HepG2 (cell line): ENCODE results near the gene BIRC3. TPM values are rescaled to one million over a fixed set of nuclear protein-coding genes. Genes with fewer than 3 reads are reported as not detected.

ENCODE experiments used
- CBX5 ChIP-seq: sonication (generic); formaldehyde crosslinking; IDR thresholded peaks from 2 replicates; pipeline ENCODE4 v1.4.0; 2020; ENCODE audit warnings: missing genetic modification reagents, borderline replicate concordance
- CREM ChIP-seq, 2 experiments: sonication (generic) in 1 of 2; formaldehyde crosslinking in 1 of 2; IDR thresholded peaks; 2 replicates each; pipeline versions ENCODE4 v1.4.0 to v1.6.1; 2016 to 2020; ENCODE audit warnings: antibody characterized with exemption in 1 of 2, mild to moderate bottlenecking in 1 of 2, missing genetic modification reagents in 1 of 2
- ETV5 ChIP-seq: IDR thresholded peaks from 2 replicates; pipeline ENCODE4 v1.6.1; 2018; ENCODE audit warnings: missing biosample characterization, missing genetic modification reagents, inconsistent platforms, borderline replicate concordance
- KAT7 ChIP-seq: IDR thresholded peaks from 2 replicates; pipeline ENCODE4 v1.6.1; 2018; ENCODE audit warnings: borderline replicate concordance, missing compliant biosample characterization
- KLF6 ChIP-seq: IDR thresholded peaks from 2 replicates; pipeline ENCODE4 v1.8.0; 2016; ENCODE audit warnings: missing biosample characterization, missing genetic modification reagents
- LRRFIP1 ChIP-seq: sonication (generic); formaldehyde crosslinking; conservative IDR thresholded peaks from 2 replicates; pipeline ENCODE4 v1.4.0; 2020; ENCODE audit warnings: missing genetic modification reagents
- MTA3 ChIP-seq: sonication (generic); formaldehyde crosslinking; IDR thresholded peaks from 2 replicates; pipeline ENCODE4 v1.4.0; 2020; ENCODE audit warnings: missing genetic modification reagents
- PCBP1 ChIP-seq: fragments of 200-400 bp; formaldehyde crosslinking; IDR thresholded peaks from 2 replicates; pipeline ENCODE4 v1.6.1; 2017; ENCODE audit warnings: mild to moderate bottlenecking, low read depth, low read length, borderline replicate concordance
- TEAD3 ChIP-seq: optimal IDR thresholded peaks from 2 replicates; pipeline ENCODE3; 2016; ENCODE audit warnings: borderline replicate concordance
- ZBTB26 ChIP-seq: IDR thresholded peaks from 2 replicates; pipeline ENCODE4 v1.6.1; 2016; ENCODE audit warnings: missing compliant biosample characterization, missing genetic modification reagents, borderline replicate concordance
- ZNF451 ChIP-seq: sonication (generic); formaldehyde crosslinking; IDR thresholded peaks from 2 replicates; pipeline ENCODE4 v1.5.0; 2020; ENCODE audit warnings: mild to moderate bottlenecking, missing genetic modification reagents
- ZNF563 ChIP-seq: sonication (generic); formaldehyde crosslinking; IDR thresholded peaks from 2 replicates; pipeline ENCODE4 v1.8.0; 2022; ENCODE audit warnings: mild to moderate bottlenecking, moderate library complexity, missing genetic modification reagents
- ZNF841 ChIP-seq: sonication (generic); formaldehyde crosslinking; IDR thresholded peaks from 2 replicates; pipeline ENCODE4 v1.8.1; 2023; ENCODE audit warnings: missing genetic modification reagents, borderline replicate concordance
- polyA plus RNA-seq, 8 experiments: library from polyadenylated mRNA; depleted of rRNA in 3 of 8; stranded (reverse) in 7 of 8; unstranded in 1 of 8; fragments of >200 nt; fragmentation: Illumina TruSeq in 4 of 8; extraction: Trizol in 4 of 8; gene quantifications; 2 replicates each; pipeline versions ENCODE4 v1.2.1 to v1.2.3, GENCODE V29; 2011 to 2016; ENCODE audit warnings: low read depth in 4 of 8, missing spikeins in 1 of 8, mixed read lengths in 1 of 8; ENCODE audit not compliant: insufficient read depth in 1 of 8
- total RNA-seq, 5 experiments: library from RNA; depleted of rRNA; stranded (reverse); fragments of >200 nt; fragmentation: Illumina TruSeq; extraction: Trizol; gene quantifications; 2 replicates each; pipeline ENCODE4 v1.2.3, GENCODE V29; 2016; ENCODE audit warnings: low read depth in 1 of 5
- TF ChIP-seq, protein P1 (sequence below): sonication (generic); formaldehyde crosslinking; IDR thresholded peaks from 2 replicates; pipeline ENCODE4 v1.4.0; 2020; ENCODE audit warnings: missing genetic modification reagents
- TF ChIP-seq, protein P2 (sequence below): sonication (generic); formaldehyde crosslinking; IDR thresholded peaks from 2 replicates; pipeline ENCODE4 v1.4.0; 2020; ENCODE audit warnings: mild to moderate bottlenecking, missing genetic modification reagents

BIRC3 gene
- total and polyA plus RNA-seq, 2 of the 13 experiments (the other 11 are each of a cell fraction or from before 2014, with no cell fraction given), result 0.41 to 4.2 TPM

DNA sequence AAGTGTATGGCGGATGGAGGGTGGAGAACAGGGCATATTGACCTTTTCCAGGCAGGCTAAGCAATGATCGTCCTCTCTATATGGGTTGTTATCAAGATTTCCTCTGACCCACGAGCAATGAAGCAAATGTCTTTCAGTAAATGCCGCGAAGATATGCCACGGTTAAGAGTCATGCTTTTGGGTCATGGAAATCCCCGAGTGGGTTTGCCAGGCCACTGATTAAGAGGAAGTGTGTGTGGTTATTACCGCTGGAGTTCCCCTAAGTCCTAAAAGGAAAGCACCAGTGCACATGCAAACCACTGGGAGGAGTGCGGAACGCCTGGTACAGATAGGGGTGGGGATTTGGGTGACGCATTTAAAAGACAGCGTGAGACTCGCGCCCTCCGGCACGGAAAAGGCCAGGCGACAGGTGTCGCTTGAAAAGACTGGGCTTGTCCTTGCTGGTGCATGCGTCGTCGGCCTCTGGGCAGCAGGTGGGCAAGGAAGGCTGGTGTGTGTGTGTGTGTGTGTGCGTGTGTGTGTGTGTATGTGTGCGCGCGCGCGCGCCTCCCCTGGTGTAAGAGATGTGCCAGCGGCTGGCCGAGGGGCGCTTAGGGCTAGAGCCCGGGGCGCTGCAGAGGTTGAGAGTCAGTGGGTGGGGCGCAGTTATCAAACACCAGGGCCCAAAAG, at the start of gene BIRC3 (continued):
- TF ChIP-seq PCBP1 (0 out of 2 replicates have a peak, but pooled peaks have one; percentile 61), ZNF563 (CRISPR knock-in tag) (no peak), ZBTB26 (CRISPR knock-in tag) (no peak), MTA3 (no peak), LRRFIP1 (CRISPR knock-in tag) (no peak), CBX5 (CRISPR knock-in tag) (no peak; the same call in 1 of the 2 replicates), KLF6 (CRISPR knock-in tag) (no peak), ZNF841 (CRISPR knock-in tag) (no peak), ETV5 (no peak), TEAD3 (peak; percentile 67), KAT7 (CRISPR knock-in tag) (no peak), ZNF451 (CRISPR knock-in tag) (no peak; the same call in none of the 2 replicates), CREM (IDR thresholded peaks at IDR 0.05) (peak; percentile 29; the same call in 1 of the 2 replicates), CREM (CRISPR knock-in tag; IDR thresholded peaks at IDR 0.05) (no peak)
- TF ChIP-seq, protein P1, sequence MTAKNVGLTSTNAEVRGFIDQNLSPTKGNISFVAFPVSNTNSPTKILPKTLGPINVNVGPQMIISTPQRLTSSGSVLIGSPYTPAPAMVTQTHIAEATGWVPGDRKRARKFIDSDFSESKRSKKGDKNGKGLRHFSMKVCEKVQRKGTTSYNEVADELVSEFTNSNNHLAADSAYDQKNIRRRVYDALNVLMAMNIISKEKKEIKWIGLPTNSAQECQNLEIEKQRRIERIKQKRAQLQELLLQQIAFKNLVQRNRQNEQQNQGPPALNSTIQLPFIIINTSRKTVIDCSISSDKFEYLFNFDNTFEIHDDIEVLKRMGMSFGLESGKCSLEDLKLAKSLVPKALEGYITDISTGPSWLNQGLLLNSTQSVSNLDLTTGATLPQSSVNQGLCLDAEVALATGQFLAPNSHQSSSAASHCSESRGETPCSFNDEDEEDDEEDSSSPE (CRISPR knock-in tag), result peak; percentile 44
- TF ChIP-seq, protein P2, sequence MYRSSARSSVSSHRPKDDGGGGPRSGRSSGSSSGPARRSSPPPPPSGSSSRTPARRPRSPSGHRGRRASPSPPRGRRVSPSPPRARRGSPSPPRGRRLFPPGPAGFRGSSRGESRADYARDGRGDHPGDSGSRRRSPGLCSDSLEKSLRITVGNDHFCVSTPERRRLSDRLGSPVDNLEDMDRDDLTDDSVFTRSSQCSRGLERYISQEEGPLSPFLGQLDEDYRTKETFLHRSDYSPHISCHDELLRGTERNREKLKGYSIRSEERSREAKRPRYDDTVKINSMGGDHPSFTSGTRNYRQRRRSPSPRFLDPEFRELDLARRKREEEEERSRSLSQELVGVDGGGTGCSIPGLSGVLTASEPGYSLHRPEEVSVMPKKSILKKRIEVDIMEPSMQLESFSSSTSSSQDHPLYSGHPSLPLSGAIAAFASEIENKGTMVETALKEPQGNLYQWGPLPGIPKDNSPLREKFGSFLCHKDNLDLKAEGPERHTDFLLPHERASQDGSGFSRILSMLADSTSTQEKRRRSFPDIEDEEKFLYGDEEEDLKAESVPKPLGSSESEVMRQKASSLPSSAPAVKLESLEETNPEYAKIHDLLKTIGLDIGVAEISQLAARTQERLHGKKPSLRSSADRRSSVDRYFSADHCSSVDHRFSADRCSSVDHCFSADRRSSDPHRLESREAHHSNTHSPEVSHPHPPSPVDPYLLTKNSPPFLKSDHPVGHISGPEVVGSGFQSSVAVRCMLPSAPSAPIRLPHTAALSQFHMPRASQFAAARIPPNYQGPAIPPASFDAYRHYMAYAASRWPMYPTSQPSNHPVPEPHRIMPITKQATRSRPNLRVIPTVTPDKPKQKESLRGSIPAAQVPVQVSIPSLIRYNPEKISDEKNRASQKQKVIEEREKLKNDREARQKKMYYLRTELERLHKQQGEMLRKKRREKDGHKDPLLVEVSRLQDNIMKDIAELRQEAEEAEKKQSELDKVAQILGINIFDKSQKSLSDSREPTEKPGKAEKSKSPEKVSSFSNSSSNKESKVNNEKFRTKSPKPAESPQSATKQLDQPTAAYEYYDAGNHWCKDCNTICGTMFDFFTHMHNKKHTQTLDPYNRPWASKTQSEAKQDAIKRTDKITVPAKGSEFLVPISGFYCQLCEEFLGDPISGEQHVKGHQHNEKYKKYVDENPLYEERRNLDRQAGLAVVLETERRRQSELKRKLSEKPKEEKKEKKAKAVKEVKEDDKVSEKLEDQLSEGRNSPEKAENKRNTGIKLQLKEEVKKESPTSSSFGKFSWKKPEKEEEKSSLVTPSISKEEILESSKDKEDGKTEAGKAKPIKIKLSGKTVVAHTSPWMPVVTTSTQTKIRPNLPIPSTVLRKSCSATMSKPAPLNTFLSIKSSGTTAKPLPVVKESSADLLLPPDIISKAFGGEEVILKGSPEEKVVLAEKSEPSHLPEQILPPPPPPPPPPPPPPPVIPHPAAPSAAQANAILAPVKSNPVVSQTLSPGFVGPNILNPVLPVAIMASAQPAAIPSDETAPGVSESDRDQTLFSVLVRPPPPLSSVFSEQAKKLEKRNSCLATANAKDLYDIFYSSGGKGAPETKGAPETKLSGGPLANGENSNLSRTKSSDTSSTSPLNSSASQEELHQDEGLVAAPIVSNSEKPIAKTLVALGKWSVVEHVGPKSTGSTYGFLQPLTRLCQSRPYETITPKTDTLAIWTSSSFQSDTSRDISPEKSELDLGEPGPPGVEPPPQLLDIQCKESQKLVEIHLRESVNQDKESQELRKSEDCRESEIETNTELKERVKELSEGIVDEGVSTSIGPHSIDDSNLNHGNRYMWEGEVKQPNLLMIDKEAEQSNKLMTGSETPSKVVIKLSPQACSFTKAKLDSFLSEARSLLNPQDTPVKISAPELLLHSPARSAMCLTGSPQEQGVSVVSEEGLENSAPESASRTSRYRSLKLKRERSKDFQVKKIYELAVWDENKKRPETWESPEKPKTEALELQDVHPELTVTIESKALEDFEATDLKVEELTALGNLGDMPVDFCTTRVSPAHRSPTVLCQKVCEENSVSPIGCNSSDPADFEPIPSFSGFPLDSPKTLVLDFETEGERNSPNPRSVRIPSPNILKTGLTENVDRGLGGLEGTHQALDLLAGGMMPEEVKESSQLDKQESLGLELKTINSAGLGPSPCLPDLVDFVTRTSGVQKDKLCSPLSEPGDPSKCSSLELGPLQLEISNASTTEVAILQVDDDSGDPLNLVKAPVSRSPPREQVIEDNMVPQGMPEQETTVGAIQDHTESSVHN (CRISPR knock-in tag), result no peak
